NCI-H446 treated with DMSO at 0.1 percent for 48 hours (cell line): Measurements from ENCODE around the gene SCT.

Experiments
- DNase-seq: peaks from one replicate; lab custom pipeline; 2025; lab: John Stamatoyannopoulos, UW

Gene SCT

DNA sequence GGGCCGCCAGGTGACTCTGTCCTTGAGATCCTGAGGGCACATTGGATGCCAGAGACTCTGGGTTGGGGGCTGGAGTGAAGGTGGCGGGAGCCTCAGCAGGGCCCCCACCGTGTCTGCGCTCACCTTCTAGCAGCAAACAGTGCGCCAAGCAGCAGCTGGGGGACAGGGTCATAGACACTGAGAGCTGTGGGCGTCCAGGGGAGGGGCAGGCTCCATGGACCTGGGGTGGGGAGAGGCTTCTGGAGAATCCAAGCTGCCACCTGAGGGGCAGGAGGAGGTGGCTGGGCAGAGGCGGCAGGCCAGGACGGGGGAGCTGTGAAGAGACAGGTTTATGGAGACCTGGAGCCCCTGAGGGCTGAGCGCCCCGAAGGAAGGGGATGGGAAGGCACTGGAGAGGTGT lies 42.7 kb downstream of the SCT start:
- no peak for DNase-seq

DNA sequence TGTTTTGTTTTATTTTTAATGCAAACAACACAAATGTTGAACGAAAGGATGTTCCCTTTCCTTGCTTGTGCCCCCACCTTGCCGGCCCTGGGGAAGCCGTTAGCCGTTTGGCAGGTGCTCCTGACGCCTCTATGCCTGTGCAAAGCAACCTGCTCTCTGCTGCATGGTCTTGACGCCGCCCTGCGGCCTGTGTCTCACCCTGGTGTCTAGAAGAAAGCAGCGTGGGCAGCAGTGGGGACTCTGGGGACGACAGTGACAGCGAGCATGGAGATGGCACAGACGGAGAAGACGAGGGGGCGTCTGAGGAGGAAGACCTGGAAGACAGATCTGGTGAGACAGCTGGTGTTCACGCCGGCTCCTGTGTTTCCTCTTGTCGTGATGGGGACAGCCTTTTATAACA lies 45.2 kb downstream of the SCT start:
- no peak for DNase-seq

DNA sequence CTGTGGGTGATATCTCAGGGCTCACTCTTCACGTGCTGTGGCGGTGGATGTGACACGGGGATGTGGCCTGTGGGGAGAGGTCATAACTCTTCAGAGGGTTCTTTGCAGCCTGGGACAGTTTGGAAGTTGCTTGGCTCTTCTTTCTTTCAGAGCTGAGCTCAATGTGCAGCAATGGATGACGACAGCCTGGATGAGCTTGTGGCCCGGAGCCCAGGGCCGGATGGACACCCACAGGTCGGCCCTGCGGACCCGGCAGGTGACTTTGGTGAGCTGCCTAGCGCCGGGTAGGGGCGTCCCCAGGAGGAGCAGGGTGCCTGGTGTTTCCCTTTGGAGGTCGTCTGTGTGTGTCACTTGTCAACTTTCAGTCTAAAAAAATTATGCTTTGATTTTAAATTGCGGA lies 45.6 kb downstream of the SCT start:
- DNase-seq, result no peak

DNA sequence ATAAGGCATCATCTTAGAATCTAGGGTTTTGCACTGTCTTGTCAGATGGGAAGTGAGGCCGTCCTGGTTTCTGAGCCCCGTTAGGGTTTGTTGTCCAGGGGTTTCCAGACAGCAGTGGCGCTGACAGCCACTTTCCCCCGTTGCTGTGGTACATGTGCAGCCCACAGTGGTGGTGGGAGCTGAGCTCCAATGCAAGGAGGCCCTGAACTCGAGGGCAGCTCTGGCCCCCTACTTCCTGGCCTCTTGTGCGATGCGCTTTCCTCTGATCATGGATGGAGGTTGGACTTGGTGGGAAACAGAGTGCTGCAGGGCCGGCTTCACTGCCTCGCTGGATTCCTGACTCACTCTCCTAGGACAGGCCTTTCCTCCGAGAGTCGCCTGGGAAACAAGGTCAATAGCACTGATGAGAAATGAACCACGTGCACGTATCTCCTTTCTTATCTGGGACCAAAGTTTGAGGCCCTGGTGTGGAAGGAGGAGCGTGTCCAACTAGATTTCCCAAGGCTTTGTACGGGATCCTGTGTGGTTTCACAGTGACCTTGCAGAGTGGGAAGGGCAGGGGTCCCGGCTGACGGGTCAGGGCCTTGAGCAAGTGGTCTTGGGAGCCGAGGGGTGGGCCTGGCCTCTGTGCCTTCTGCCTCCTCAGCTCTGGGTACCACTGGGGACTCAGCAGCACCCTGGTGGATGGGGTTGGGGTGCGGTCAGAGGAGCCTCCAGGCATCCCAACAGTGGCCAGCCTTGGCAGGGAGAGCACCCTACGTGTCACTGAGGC lies 47.0 kb downstream of the SCT start:
- DNase-seq, result no peak

DNA sequence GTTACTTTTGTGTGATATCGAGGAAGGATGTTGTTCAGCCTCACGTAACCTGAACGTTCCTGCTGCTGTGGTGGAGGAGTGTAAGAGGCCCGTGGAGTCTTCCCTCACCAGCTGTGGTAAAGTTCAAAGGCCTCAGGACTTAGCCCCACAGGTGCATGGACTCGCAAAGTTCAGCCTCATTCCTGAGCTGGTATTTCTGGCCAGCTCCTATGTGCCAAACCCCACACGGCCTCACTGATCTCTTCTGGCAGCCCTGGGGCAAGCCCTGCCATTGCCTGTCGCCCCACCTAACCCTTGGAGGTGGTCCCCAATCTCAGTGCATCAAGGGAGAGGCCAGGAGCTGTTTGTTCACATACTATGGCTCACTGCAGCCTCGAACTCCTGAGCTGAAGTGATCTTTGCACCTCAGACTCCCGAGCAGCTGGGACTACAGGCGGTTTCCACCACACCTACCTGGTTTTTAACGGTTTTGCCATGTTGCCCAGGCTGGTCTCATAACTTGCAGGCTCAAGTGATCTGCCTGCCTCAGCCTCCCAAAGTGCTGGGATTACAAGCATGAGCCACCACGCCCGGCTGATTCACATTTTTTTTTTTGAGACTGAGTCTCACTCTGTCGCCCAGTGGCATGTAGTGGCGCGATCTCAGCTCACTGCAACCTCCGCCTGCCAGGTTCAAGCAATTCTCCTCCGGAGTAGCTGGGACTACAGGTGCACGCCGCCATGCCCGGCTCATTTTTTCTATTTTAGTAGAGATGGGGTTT lies 48.5 kb downstream of the SCT start:
- no peak for DNase-seq

DNA sequence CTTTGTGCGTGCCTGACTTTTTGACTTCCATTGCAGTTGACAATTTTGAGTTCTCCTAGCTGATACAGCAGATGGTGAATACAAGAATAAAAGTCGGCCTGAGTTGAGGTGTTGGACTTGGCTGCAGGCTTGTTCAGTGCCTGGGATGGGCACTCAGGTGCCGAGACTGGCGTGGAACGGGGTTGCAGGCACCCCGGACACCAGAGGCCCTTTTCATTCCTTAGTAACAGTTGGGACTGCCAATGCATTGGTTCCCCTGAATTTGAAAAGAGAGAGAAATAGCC lies 49.4 kb downstream of the SCT start:
- no peak for DNase-seq

DNA sequence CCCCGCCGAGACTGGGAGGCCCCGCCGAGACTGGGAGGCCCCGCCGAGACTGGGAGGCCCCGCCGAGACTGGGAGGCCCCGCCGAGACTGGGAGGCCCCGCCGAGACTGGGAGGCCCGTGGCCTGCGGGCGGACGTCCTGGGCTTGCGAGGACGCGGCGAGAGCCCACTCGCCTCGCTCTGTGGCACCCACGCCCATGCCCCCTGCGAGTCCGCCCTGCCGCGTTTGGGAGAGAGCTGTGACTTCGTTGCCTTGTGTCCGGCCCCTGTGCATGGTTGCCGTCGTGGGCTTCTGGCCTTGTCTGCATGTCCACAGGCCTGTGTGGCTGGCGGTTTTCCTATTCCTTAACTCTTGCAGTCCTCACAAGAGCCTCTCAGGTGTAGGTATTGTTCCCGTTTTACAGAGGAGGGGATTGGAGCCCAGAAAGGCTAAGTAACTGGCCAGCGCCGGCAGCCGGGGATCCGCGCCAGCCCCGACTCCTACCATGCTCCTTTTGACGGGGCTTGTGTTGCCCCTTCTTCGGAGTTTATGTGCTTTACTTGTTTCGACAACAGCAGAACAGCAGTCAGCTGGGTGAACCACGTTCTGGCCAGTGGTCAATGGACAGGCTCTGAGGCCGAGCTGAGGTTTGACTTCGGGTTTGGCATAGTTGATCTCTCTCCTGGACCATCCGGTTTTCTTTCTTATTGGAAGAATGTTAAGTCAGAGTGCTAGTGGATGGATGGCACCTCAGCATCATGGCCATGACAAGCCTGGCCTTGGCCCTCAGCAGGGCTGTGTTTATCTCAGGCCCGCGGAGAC lies 50.0 kb downstream of the SCT start:
- DNase-seq, result no peak
